HEK293 (cell line): ENCODE measurements around the gene PLLP.
"Not testable (repeated sequence)": the region's sequence is repeated elsewhere in the genome, so short reads cannot be mapped to it uniquely, and the experiment has no call there.

Experiments used
- CTCF ChIA-PET: fragments of 350-600 bp; formaldehyde crosslinking; extraction: SDS; loops from one replicate; lab custom pipeline; 2021; ENCODE audit warnings: antibody characterized with exemption; lab: Yijun Ruan, JAX
- POLR2A ChIA-PET: fragments of 300-600 bp; formaldehyde crosslinking; extraction: SDS; loops from one replicate; lab custom pipeline; 2020; ENCODE audit warnings: antibody characterized with exemption, inconsistent platforms; lab: Yijun Ruan, JAX
- H3K27ac ChIP-seq: fragments of 200-500 bp; sonication (Bioruptor generic); 2 replicates; pipeline ENCODE4 v1.5.1; 2014; ENCODE audit warnings: low read depth, low read length, control low read depth, inconsistent platforms; ENCODE audit errors: extremely low read depth
- H3K36me3 ChIP-seq, 2 experiments: fragments of 200-500 bp in 1 of 2; sonication (Bioruptor generic) in 1 of 2; 1 replicate in 1 of 2; 2 replicates in 1 of 2; pipeline ENCODE4 v1.5.1; 2014 to 2017; ENCODE audit warnings: inconsistent platforms in 2 of 2, low read length in 2 of 2; ENCODE audit not compliant: control insufficient read depth in 2 of 2, insufficient read depth in 1 of 2
- H3K4me1 ChIP-seq: fragments of 200-500 bp; sonication (Bioruptor generic); 2 replicates; pipeline ENCODE4 v1.5.1; 2014; ENCODE audit warnings: mild to moderate bottlenecking, low read length, inconsistent platforms; ENCODE audit not compliant: control insufficient read depth, insufficient read depth
- H3K4me3 ChIP-seq: 2 replicates; pipeline ENCODE4 v1.5.1; 2011; ENCODE audit warnings: low read depth, mild to moderate bottlenecking, control low read depth, low read length, moderate library complexity
- H3K9me3 ChIP-seq: fragments of 200-500 bp; sonication (Bioruptor generic); 2 replicates; pipeline ENCODE4 v1.5.1; 2014; ENCODE audit warnings: low read depth, low read length, inconsistent platforms; ENCODE audit not compliant: control insufficient read depth, insufficient read depth
- ELK4 ChIP-seq: IDR thresholded peaks from 2 replicates; pipeline ENCODE4 v1.6.1; 2011; ENCODE audit warnings: mild to moderate bottlenecking, low read depth, low read length, borderline replicate concordance
- KLF1 ChIP-seq: fragments of 450-650 bp; formaldehyde crosslinking; IDR thresholded peaks from 2 replicates; pipeline ENCODE4 v1.5.1; 2016; ENCODE audit warnings: missing biosample characterization, missing genetic modification characterization
- OVOL3 ChIP-seq: fragments of 450-650 bp; formaldehyde crosslinking; IDR thresholded peaks from 2 replicates; pipeline ENCODE4 v1.5.1; 2016; ENCODE audit warnings: missing biosample characterization, missing genetic modification characterization
- SCRT2 ChIP-seq: fragments of 450-650 bp; formaldehyde crosslinking; IDR thresholded peaks from 2 replicates; pipeline ENCODE4 v1.5.1; 2016; ENCODE audit warnings: missing biosample characterization, missing genetic modification characterization
- ZFP41 ChIP-seq: fragments of 450-650 bp; formaldehyde crosslinking; IDR thresholded peaks from 2 replicates; pipeline ENCODE4 v1.5.1; 2016; ENCODE audit warnings: missing biosample characterization, missing genetic modification characterization, borderline replicate concordance
- ZNF335 ChIP-seq: fragments of 450-650 bp; formaldehyde crosslinking; conservative IDR thresholded peaks from 2 replicates; pipeline ENCODE4 v1.5.1; 2016; ENCODE audit warnings: missing biosample characterization, missing genetic modification characterization
- ZNF404 ChIP-seq: fragments of 450-650 bp; formaldehyde crosslinking; IDR thresholded peaks from 2 replicates; pipeline ENCODE4 v1.5.1; 2017; ENCODE audit warnings: missing biosample characterization, missing genetic modification characterization
- ZNF600 ChIP-seq: fragments of 450-650 bp; formaldehyde crosslinking; IDR thresholded peaks from 2 replicates; pipeline ENCODE4 v1.5.1; 2016; ENCODE audit warnings: missing biosample characterization, missing genetic modification characterization
- ZNF623 ChIP-seq: fragments of 450-650 bp; formaldehyde crosslinking; IDR thresholded peaks from 2 replicates; pipeline ENCODE4 v1.5.1; 2016; ENCODE audit warnings: missing biosample characterization, missing genetic modification characterization
- TF ChIP-seq, protein P1 (sequence below): fragments of 450-650 bp; formaldehyde crosslinking; IDR thresholded peaks from 2 replicates; pipeline ENCODE4 v1.5.1; 2016; ENCODE audit warnings: missing biosample characterization, missing genetic modification characterization
- TF ChIP-seq, protein P2 (sequence below): fragments of 450-650 bp; formaldehyde crosslinking; IDR thresholded peaks from 2 replicates; pipeline ENCODE4 v1.5.1; 2016; ENCODE audit warnings: missing biosample characterization, missing genetic modification characterization

Gene PLLP

GRCh38 chr16:57267343-57267742, 17.1 kb downstream of the PLLP start:
- H3K4me1 ChIP-seq, H3K36me3 ChIP-seq, H3K9me3 ChIP-seq, H3K4me3 ChIP-seq, CTCF ChIA-PET, POLR2A ChIA-PET, H3K27ac ChIP-seq: not testable (repeated sequence)
- TF ChIP-seq, protein P1, sequence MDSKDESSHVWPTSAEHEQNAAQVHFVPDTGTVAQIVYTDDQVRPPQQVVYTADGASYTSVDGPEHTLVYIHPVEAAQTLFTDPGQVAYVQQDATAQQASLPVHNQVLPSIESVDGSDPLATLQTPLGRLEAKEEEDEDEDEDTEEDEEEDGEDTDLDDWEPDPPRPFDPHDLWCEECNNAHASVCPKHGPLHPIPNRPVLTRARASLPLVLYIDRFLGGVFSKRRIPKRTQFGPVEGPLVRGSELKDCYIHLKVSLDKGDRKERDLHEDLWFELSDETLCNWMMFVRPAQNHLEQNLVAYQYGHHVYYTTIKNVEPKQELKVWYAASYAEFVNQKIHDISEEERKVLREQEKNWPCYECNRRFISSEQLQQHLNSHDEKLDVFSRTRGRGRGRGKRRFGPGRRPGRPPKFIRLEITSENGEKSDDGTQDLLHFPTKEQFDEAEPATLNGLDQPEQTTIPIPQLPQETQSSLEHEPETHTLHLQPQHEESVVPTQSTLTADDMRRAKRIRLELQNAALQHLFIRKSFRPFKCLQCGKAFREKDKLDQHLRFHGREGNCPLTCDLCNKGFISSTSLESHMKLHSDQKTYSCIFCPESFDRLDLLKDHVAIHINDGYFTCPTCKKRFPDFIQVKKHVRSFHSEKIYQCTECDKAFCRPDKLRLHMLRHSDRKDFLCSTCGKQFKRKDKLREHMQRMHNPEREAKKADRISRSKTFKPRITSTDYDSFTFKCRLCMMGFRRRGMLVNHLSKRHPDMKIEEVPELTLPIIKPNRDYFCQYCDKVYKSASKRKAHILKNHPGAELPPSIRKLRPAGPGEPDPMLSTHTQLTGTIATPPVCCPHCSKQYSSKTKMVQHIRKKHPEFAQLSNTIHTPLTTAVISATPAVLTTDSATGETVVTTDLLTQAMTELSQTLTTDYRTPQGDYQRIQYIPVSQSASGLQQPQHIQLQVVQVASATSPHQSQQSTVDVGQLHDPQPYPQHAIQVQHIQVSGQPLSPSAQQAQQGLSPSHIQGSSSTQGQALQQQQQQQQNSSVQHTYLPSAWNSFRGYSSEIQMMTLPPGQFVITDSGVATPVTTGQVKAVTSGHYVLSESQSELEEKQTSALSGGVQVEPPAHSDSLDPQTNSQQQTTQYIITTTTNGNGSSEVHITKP (tag by site-specific recombination), result peak; percentile 58

- POLR2A ChIA-PET, result interaction anchor here (0.7 to 1.4 kb wide), 3 partner anchors 22 to 81 kb away, joined by 5 to 9 read pairs (median 6); partner anchors contain the start of genes ARL2BP, PSME3IP1 and RSPRY1
- peaks cover 4% of the 10 kb centered on the region for H3K4me1 ChIP-seq
- H3K36me3 ChIP-seq, result no peaks in the 10 kb centered on the region
Observed at GRCh38 chr16:57266531-57267260, 17.8 kb downstream of the PLLP start.

DNA sequence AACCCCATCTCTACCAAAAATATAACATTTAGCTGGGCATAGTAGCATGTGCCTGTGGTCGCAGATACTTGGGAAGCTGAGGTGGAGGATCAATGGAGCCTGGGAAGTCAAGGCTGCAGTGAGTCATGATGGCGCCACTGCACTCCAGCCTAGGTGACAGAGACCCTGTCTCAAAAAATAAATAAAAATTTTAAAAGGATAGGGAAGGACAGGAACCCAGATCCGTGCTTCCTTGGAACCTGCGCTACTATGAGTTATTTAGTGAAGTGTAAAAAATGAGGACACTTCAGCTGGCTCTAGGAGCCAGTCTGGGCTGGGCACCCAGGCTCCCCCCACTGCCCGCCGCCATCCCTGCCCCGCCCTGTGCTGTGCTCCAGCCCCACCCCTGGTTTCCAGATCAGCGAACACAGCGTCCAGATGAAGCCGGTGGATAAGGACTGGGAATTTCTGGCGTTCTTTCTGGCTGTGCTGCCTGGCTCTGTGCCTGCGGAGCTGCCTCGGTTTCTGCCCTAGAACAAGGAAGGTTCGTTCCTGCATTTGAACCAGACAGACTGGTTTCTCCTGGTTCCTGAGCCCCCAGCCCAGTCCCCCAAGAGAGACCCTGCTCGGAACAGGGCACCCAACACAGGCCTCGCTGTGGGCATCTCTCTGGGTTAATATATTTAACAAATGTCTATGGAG, 18.5 kb downstream of the PLLP start:
- H3K4me1 ChIP-seq, result peaks cover 4% of the 10 kb centered on the region
- H3K4me3 ChIP-seq, result peak overlapping the region; percentile 8; the same call in 1 of the 2 replicates
- ChIA-PET POLR2A (interaction anchor here (0.7 to 1.4 kb wide), 4 partner anchors 15 to 80 kb away, joined by 3 to 9 read pairs (median 6); partner anchors contain the start of genes ARL2BP, PSME3IP1 and RSPRY1), CTCF (interaction anchor here (0.6 kb wide), 1 partner anchor 22 kb away, joined by 3 read pairs; no protein-coding TSS in a partner anchor)
- H3K27ac ChIP-seq, result no peak overlapping the region
- TF ChIP-seq, protein P2, sequence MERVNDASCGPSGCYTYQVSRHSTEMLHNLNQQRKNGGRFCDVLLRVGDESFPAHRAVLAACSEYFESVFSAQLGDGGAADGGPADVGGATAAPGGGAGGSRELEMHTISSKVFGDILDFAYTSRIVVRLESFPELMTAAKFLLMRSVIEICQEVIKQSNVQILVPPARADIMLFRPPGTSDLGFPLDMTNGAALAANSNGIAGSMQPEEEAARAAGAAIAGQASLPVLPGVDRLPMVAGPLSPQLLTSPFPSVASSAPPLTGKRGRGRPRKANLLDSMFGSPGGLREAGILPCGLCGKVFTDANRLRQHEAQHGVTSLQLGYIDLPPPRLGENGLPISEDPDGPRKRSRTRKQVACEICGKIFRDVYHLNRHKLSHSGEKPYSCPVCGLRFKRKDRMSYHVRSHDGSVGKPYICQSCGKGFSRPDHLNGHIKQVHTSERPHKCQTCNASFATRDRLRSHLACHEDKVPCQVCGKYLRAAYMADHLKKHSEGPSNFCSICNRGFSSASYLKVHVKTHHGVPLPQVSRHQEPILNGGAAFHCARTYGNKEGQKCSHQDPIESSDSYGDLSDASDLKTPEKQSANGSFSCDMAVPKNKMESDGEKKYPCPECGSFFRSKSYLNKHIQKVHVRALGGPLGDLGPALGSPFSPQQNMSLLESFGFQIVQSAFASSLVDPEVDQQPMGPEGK (tag by site-specific recombination), result peak; percentile 29; the same call in 1 of the 2 replicates
- TF ChIP-seq ZNF600 (tag by site-specific recombination), result 0 out of 2 replicates have a peak, but pooled peaks have one; percentile 33
- TF ChIP-seq ZNF404 (tag by site-specific recombination), result no peak
- no peak for TF ChIP-seq ZFP41 (tag by site-specific recombination)
- no peak for TF ChIP-seq ELK4
- TF ChIP-seq ZNF335, result peak; percentile 99
- TF ChIP-seq, protein P1 (tag by site-specific recombination), result peak; percentile 84
- TF ChIP-seq KLF1 (tag by site-specific recombination), result peak; percentile 55; the same call in 1 of the 2 replicates
- TF ChIP-seq ZNF623 (tag by site-specific recombination), result no peak
- no peaks in the 10 kb centered on the region for H3K36me3 ChIP-seq
- no peaks in the 10 kb centered on the region for H3K9me3 ChIP-seq

More at GRCh38 chr16:57266531-57267260, 17.8 kb downstream of the PLLP start:
- TF ChIP-seq ZNF335 (peak; percentile 89), SCRT2 (tag by site-specific recombination) (peak; percentile 78), OVOL3 (tag by site-specific recombination) (no peak)
- no peak overlapping the region for H3K27ac ChIP-seq
- H3K4me3 ChIP-seq, result no peak overlapping the region; the same call in 1 of the 2 replicates
- CTCF ChIA-PET, result no interaction called here
- no peaks in the 10 kb centered on the region for H3K9me3 ChIP-seq
